Measurements from ENCODE around the gene TENT5C. TPM values are rescaled to one million over a fixed set of nuclear protein-coding genes. Genes with fewer than 3 reads are reported as not detected.

Gene TENT5C
- total and polyA plus RNA-seq, 7 experiments from 2014 or later: 0.91 to 47.0 (median 3.9) TPM

DNA sequence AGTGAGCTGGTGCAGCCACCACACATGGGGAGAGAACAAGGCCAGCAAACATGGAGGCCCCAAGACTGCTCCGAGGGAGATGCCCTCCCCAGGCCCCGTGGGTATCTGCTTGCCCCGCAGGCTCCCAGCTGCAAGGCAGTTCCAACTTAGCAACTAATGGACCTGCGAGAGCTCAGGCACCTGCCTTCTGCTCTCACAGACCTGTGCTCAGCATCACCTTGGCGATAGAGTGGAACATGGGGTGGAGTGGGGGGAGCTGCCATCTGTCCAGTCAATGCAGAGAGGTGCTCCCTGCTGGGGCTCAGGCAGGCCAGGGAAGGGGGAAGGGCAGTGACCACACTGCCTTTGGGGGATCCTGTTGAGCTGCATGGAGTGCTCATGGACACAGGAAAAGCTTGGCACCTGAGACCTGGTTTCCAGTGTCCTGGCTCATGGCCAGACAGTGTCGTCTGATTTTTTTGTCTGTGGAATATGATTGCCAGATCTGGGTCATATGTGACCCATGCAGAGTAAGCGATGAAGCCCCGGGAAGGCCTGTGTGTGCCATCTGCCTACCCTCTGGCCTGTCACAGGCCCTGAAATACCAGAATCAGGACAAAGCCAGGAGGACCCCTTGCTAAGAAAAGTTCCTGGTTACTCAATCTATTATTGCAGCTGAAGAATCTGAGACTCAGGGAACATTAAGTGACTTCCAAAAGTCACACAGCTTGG, 39.9 kb upstream of the TENT5C start:
- DNase-seq (no peak), ATAC-seq (no peak)
- ChIA-PET POLR2A (interaction anchor here (0.5 kb wide), 1 partner anchor 156 kb away, joined by 3 read pairs; no protein-coding TSS in a partner anchor), CTCF (no interaction called here)
- Mint-ChIP-seq H3K27ac (no peak overlapping the region), H3K9me3 (no peaks in the 10 kb centered on the region), H3K4me3 (no peak overlapping the region), H3K27me3 (peaks cover 0 to 17% (median 0%) of the 10 kb centered on the region in 5 donors), H3K4me1 (peaks cover 0 to 9% (median 0%) of the 10 kb centered on the region in 7 donors), H3K36me3 (peaks cover 0 to 1% (median 0%) of the 10 kb centered on the region in 5 donors)
- Histone ChIP-seq H3K9me3 (ENCODE audit: control insufficient read depth in 2 of 3, low read length in 3 of 3) (no peaks in the 10 kb centered on the region), H3K36me3 (ENCODE audit: control insufficient read depth in 2 of 3, insufficient read depth in 3 of 3, low read length in 3 of 3) (no peaks in the 10 kb centered on the region), H3K27ac (ENCODE audit: low read depth, low read length) (no peak overlapping the region), H3K27me3 (ENCODE audit: control insufficient read depth in 2 of 2, insufficient read depth in 2 of 2, low read length in 2 of 2) (no peaks in the 10 kb centered on the region), H3K4me3 (ENCODE audit: low read length) (no peak overlapping the region), H3K4me1 (ENCODE audit: control insufficient read depth in 2 of 2, insufficient read depth in 2 of 2, low read length in 2 of 2) (no peaks in the 10 kb centered on the region)
- intact Hi-C loops (cut with micrococcal nuclease): no loop called here

DNA sequence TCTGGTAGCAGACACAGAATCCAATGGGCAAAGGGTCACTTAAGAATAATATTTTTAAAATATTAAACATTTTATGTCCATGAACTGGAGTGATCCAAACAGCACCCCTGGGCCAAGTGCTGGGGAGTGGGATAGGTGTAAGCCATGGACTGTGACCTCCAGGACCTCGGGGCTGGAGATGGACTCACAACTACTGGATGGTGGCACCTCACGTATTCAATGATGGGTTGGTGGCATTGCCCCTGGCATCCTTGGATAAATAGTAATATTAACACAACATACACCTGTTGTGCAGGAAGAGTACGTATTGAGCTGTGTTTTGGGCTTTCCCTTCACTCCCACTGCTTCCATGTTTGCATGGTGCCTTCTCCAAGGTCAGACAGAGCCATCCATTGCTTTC, 39.3 kb upstream of the TENT5C start:
- ATAC-seq: no peak
- Histone ChIP-seq H3K4me3 (ENCODE audit: low read length) (no peak overlapping the region), H3K4me1 (ENCODE audit: control insufficient read depth in 2 of 2, insufficient read depth in 2 of 2, low read length in 2 of 2) (no peaks in the 10 kb centered on the region), H3K36me3 (ENCODE audit: control insufficient read depth in 2 of 3, insufficient read depth in 3 of 3, low read length in 3 of 3) (no peaks in the 10 kb centered on the region), H3K9me3 (ENCODE audit: control insufficient read depth in 2 of 3, low read length in 3 of 3) (no peaks in the 10 kb centered on the region), H3K27me3 (ENCODE audit: control insufficient read depth in 2 of 2, insufficient read depth in 2 of 2, low read length in 2 of 2) (no peaks in the 10 kb centered on the region), H3K27ac (ENCODE audit: low read depth, low read length) (no peak overlapping the region)
- H3K27ac Mint-ChIP-seq: no peak overlapping the region
- intact Hi-C loops (cut with micrococcal nuclease): no loop called here
- H3K4me3 Mint-ChIP-seq: no peak overlapping the region
- H3K36me3 Mint-ChIP-seq: peaks cover 0 to 1% (median 0%) of the 10 kb centered on the region in 5 donors
- DNase-seq: no peak
- H3K4me1 Mint-ChIP-seq: peaks cover 0 to 12% (median 3%) of the 10 kb centered on the region in 7 donors
- POLR2A ChIA-PET: no interaction called here
- peaks cover 0 to 17% (median 0%) of the 10 kb centered on the region in 5 donors for H3K27me3 Mint-ChIP-seq
- CTCF ChIA-PET: no interaction called here
- no peaks in the 10 kb centered on the region for H3K9me3 Mint-ChIP-seq

DNA sequence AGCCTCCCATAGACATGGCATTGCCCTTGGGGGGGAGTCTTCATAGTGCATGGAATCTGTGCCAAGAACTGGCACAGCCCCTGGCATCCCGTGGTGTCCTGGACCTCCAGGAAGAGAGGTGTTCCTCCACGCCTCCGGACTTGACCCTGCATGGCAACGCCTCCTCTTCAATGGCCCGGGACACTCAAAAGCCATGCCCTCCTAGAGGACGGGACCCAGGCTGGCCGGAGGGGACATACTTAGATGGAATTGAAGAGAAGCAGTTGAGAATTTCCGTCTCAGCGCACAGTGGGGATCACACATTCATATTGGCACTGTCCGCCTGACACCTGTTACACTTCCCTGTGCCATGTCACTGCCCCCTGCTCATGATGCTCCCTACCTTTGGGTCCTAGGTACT, 38.4 kb upstream of the TENT5C start:
- CTCF ChIA-PET: no interaction called here
- Mint-ChIP-seq H3K27me3 (peaks cover 0 to 17% (median 0%) of the 10 kb centered on the region in 5 donors), H3K4me1 (peaks cover 1 to 18% (median 9%) of the 10 kb centered on the region in 7 donors), H3K4me3 (no peak overlapping the region), H3K36me3 (peaks cover 0 to 1% (median 0%) of the 10 kb centered on the region in 5 donors), H3K27ac (no peak overlapping the region), H3K9me3 (no peaks in the 10 kb centered on the region)
- DNase-seq (no peak), ATAC-seq (no peak)
- Histone ChIP-seq H3K27me3 (ENCODE audit: control insufficient read depth in 2 of 2, insufficient read depth in 2 of 2, low read length in 2 of 2) (no peaks in the 10 kb centered on the region), H3K27ac (ENCODE audit: low read depth, low read length) (no peak overlapping the region), H3K9me3 (ENCODE audit: control insufficient read depth in 2 of 3, low read length in 3 of 3) (no peaks in the 10 kb centered on the region), H3K4me1 (ENCODE audit: control insufficient read depth in 2 of 2, insufficient read depth in 2 of 2, low read length in 2 of 2) (peaks cover 4% of the 10 kb centered on the region in 2 donors), H3K4me3 (ENCODE audit: low read length) (no peak overlapping the region), H3K36me3 (ENCODE audit: control insufficient read depth in 2 of 3, insufficient read depth in 3 of 3, low read length in 3 of 3) (no peaks in the 10 kb centered on the region)
- POLR2A ChIA-PET: no interaction called here
- intact Hi-C loops (cut with micrococcal nuclease): no loop called here

DNA sequence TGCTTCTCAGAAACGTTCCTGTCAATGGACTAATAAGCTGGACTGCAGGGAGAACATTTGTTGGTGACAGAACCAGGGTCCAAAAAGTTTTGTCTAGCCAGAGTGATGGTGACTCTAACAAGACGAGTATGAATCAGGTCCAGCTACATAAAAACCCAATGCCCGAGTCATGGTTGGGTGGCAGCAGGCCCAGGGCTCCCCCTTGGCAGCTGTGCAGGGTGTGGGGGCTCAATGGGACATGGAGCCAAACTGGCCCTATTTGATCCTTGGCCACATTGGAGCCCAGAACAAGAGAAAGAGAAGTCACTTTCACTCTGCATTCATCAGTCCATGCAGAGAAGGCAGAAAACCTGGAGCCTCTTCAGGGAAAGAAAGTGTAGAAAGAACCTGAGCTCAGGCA, 37.9 kb upstream of the TENT5C start:
- Mint-ChIP-seq H3K9me3 (no peaks in the 10 kb centered on the region), H3K36me3 (peaks cover 0 to 1% (median 0%) of the 10 kb centered on the region in 5 donors), H3K4me1 (peaks cover 7 to 24% (median 15%) of the 10 kb centered on the region in 7 donors), H3K27me3 (peaks cover 0 to 17% (median 0%) of the 10 kb centered on the region in 5 donors), H3K4me3 (no peak overlapping the region), H3K27ac (no peak overlapping the region)
- Histone ChIP-seq H3K4me1 (ENCODE audit: control insufficient read depth in 2 of 2, insufficient read depth in 2 of 2, low read length in 2 of 2) (peaks cover 10% of the 10 kb centered on the region in 2 donors), H3K27ac (ENCODE audit: low read depth, low read length) (no peak overlapping the region), H3K36me3 (ENCODE audit: control insufficient read depth in 2 of 3, insufficient read depth in 3 of 3, low read length in 3 of 3) (no peaks in the 10 kb centered on the region), H3K9me3 (ENCODE audit: control insufficient read depth in 2 of 3, low read length in 3 of 3) (no peaks in the 10 kb centered on the region), H3K4me3 (ENCODE audit: low read length) (no peak overlapping the region), H3K27me3 (ENCODE audit: control insufficient read depth in 2 of 2, insufficient read depth in 2 of 2, low read length in 2 of 2) (no peaks in the 10 kb centered on the region)
- ChIA-PET CTCF (no interaction called here), POLR2A (no interaction called here)
- intact Hi-C loops (cut with micrococcal nuclease): no loop called here
- DNase-seq: no peak
- no peak for ATAC-seq

DNA sequence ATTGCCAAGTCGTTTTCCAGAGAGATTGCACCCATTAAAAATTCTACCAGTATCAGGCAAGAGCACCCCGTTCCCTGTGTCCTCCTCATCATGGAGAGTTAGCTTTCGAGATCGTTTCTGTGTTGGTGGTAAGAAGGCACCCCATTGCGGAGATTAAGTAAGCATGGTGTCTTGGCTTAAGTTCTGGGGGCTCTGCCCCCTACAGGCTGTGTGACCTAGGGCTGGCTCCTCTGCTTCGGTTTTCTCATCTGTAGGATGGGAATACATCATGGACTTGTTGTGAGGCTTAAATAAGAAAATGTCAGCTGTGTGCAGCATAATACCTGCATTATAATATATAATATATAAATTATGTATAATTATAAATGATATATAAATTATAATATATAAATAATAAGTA, 36.8 kb upstream of the TENT5C start:
- Mint-ChIP-seq H3K4me3 (no peak overlapping the region), H3K4me1 (peaks cover 10 to 24% (median 18%) of the 10 kb centered on the region in 7 donors), H3K27ac (no peak overlapping the region), H3K9me3 (no peaks in the 10 kb centered on the region), H3K27me3 (peaks cover 0 to 15% (median 0%) of the 10 kb centered on the region in 5 donors), H3K36me3 (no peaks in the 10 kb centered on the region)
- Histone ChIP-seq H3K4me1 (ENCODE audit: control insufficient read depth in 2 of 2, insufficient read depth in 2 of 2, low read length in 2 of 2) (peaks cover 14 to 17% of the 10 kb centered on the region in 2 donors), H3K4me3 (ENCODE audit: low read length) (no peak overlapping the region), H3K27me3 (ENCODE audit: control insufficient read depth in 2 of 2, insufficient read depth in 2 of 2, low read length in 2 of 2) (no peaks in the 10 kb centered on the region), H3K36me3 (ENCODE audit: control insufficient read depth in 2 of 3, insufficient read depth in 3 of 3, low read length in 3 of 3) (no peaks in the 10 kb centered on the region), H3K9me3 (ENCODE audit: control insufficient read depth in 2 of 3, low read length in 3 of 3) (no peaks in the 10 kb centered on the region), H3K27ac (ENCODE audit: low read depth, low read length) (no peak overlapping the region)
- no peak for ATAC-seq
- POLR2A ChIA-PET: no interaction called here
- no peak for DNase-seq
- CTCF ChIA-PET: no interaction called here
- intact Hi-C loops (cut with micrococcal nuclease): no loop called here

DNA sequence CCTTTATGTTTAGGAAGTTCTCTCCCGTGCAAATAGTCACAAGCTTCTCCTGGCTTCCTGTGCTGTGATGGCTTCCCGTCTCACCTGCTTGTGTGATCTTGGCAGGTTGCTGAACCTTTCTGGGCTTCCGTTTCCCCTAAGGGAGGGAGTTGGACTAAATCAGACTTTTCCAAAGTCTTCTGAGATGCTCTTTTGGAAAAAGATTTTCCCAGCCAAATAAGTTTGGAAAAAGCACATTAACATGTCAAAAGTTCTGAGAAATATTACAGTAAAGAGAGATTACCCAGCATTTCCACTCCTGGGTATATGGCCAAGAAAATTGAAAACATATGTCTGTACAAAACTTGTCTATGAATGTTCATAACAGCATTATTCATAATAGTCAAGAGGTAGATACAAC, 36.0 kb upstream of the TENT5C start:
- DNase-seq: no peak

DNA sequence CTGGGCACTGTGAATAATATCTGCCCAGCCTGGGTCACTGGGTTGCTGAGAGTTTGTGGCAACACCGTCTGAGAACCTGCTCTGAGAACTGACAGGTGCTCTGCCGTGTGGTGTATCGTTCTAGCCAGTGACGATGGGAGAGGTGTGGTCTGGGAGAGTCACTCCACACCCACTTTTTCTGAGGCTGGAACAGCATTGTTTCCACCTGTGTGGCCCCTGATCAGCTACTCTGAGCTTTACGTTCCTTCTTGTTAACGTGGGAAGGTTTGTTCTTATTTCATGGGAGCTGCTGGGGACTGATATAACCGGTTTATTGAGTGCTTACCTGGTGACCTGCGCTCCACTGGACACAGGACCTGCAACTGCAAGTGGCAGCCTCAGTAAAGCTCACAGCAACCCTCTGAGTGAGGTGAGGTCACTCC, 34.8 kb upstream of the TENT5C start:
- Mint-ChIP-seq H3K36me3 (no peaks in the 10 kb centered on the region), H3K4me1 (peaks cover 10 to 23% (median 18%) of the 10 kb centered on the region in 7 donors), H3K27me3 (peaks cover 0 to 8% (median 0%) of the 10 kb centered on the region in 5 donors), H3K4me3 (no peak overlapping the region), H3K9me3 (no peaks in the 10 kb centered on the region), H3K27ac (no peak overlapping the region)
- Histone ChIP-seq H3K36me3 (ENCODE audit: control insufficient read depth in 2 of 3, insufficient read depth in 3 of 3, low read length in 3 of 3) (no peaks in the 10 kb centered on the region), H3K9me3 (ENCODE audit: control insufficient read depth in 2 of 3, low read length in 3 of 3) (no peaks in the 10 kb centered on the region), H3K27me3 (ENCODE audit: control insufficient read depth in 2 of 2, insufficient read depth in 2 of 2, low read length in 2 of 2) (no peaks in the 10 kb centered on the region), H3K4me3 (ENCODE audit: low read length) (no peak overlapping the region), H3K27ac (ENCODE audit: low read depth, low read length) (no peak overlapping the region), H3K4me1 (ENCODE audit: control insufficient read depth in 2 of 2, insufficient read depth in 2 of 2, low read length in 2 of 2) (peaks cover 14 to 17% of the 10 kb centered on the region in 2 donors)
- ATAC-seq (no peak), DNase-seq (peak in 1 of 9 donors; percentile 14)
- intact Hi-C loops (cut with micrococcal nuclease): no loop called here
- POLR2A ChIA-PET: interaction anchor here (0.5 kb wide), 1 partner anchor 350 kb away, joined by 3 read pairs; no protein-coding TSS in a partner anchor
- CTCF ChIA-PET: no interaction called here

More for the DNA sequence above, 36.0 kb upstream of the TENT5C start:
- no peaks in the 10 kb centered on the region for H3K9me3 Mint-ChIP-seq
- H3K36me3 Mint-ChIP-seq: no peaks in the 10 kb centered on the region
- peaks cover 0 to 12% (median 0%) of the 10 kb centered on the region in 5 donors for H3K27me3 Mint-ChIP-seq
- ChIA-PET POLR2A (no interaction called here), CTCF (no interaction called here)
- H3K4me3 Mint-ChIP-seq: no peak overlapping the region
- Histone ChIP-seq H3K36me3 (ENCODE audit: control insufficient read depth in 2 of 3, insufficient read depth in 3 of 3, low read length in 3 of 3) (no peaks in the 10 kb centered on the region), H3K4me1 (ENCODE audit: control insufficient read depth in 2 of 2, insufficient read depth in 2 of 2, low read length in 2 of 2) (peaks cover 14 to 17% of the 10 kb centered on the region in 2 donors), H3K4me3 (ENCODE audit: low read length) (no peak overlapping the region), H3K9me3 (ENCODE audit: control insufficient read depth in 2 of 3, low read length in 3 of 3) (no peaks in the 10 kb centered on the region), H3K27me3 (ENCODE audit: control insufficient read depth in 2 of 2, insufficient read depth in 2 of 2, low read length in 2 of 2) (no peaks in the 10 kb centered on the region), H3K27ac (ENCODE audit: low read depth, low read length) (no peak overlapping the region)
- intact Hi-C loops (cut with micrococcal nuclease): no loop called here
- peak overlapping the region in 1 of 9 donors; percentile 8 for H3K27ac Mint-ChIP-seq
- peaks cover 10 to 23% (median 18%) of the 10 kb centered on the region in 7 donors for H3K4me1 Mint-ChIP-seq
- no peak for ATAC-seq
